ENCODE data around the gene CLDN5. TPM values are rescaled to one million over a fixed set of nuclear protein-coding genes. Genes with fewer than 3 reads are reported as not detected.

CLDN5 gene
- total and polyA plus RNA-seq, 2 of the 4 experiments (the other 2 are of a cell fraction): 0.18 to 0.21 TPM

GRCh38 chr22:19520007-19520406 lies 4.2 kb downstream of the CLDN5 start:
- Histone ChIP-seq H2BK120ac (ENCODE audit: low read depth, low read length) (no peak overlapping the region), H3K9ac (ENCODE audit: low read depth, low read length) (no peak overlapping the region), H2AFZ (replicated peaks; ENCODE audit: low read length, poor library complexity) (no peak overlapping the region), H4K20me1 (ENCODE audit: insufficient read depth, low read length) (peaks cover 4% of the 10 kb centered on the region), H3K4me1 (ENCODE audit: control insufficient read depth, insufficient read depth, low read length) (no peaks in the 10 kb centered on the region; the same call in 1 of the 2 replicates), H3K18ac (ENCODE audit: low read depth, low read length) (no peak overlapping the region), H3K36me3 (ENCODE audit: control insufficient read depth, insufficient read depth, low read length) (no peaks in the 10 kb centered on the region), H3K27ac (ENCODE audit: insufficient read depth, low read length) (no peak overlapping the region), H3K27me3 (ENCODE audit: control insufficient read depth, insufficient read depth, low read length) (peaks cover 15% of the 10 kb centered on the region), H3K79me1 (ENCODE audit: low read depth in 1 of 2, low read length in 2 of 2) (no peaks in the 10 kb centered on the region), H3K9me3 (ENCODE audit: control insufficient read depth, insufficient read depth, low read length) (no peaks in the 10 kb centered on the region), H2BK15ac (ENCODE audit: low read depth, low read length) (no peak overlapping the region), H2BK20ac (ENCODE audit: low read depth, low read length) (no peak overlapping the region), H3K56ac (ENCODE audit: extremely low read depth, insufficient read depth, low read length) (no peak overlapping the region), H2AK5ac (ENCODE audit: low read depth, low read length) (no peak overlapping the region), H3K23ac (ENCODE audit: low read depth, low read length) (no peak overlapping the region), H3K4me2 (ENCODE audit: low read depth, low read length) (no peak overlapping the region), H4K91ac (ENCODE audit: insufficient read depth, low read depth, low read length) (no peak overlapping the region), H4K5ac (ENCODE audit: low read depth, low read length) (no peak overlapping the region), H4K8ac (ENCODE audit: low read depth in 2 of 2, low read length in 2 of 2) (no peak overlapping the region), H2BK5ac (ENCODE audit: low read depth, low read length, poor library complexity, severe bottlenecking) (no peak overlapping the region), H3K9me1 (ENCODE audit: insufficient read depth, low read length) (no peaks in the 10 kb centered on the region), H3K14ac (replicated peaks; ENCODE audit: low read depth, low read length) (no peak overlapping the region), H3K4me3 (ENCODE audit: insufficient read depth, low read depth, low read length) (no peak overlapping the region), H3K4ac (ENCODE audit: low read depth, low read length) (no peak overlapping the region), H2AK9ac (replicated peaks; ENCODE audit: low read depth, low read length, poor library complexity) (no peak overlapping the region)
- BruUV-seq (replicated peaks): no TSS peak
- ChIA-PET CTCF (no interaction called here), POLR2A (ENCODE audit: unreplicated experiment) (no interaction called here)
- DNase-seq: no peak
- WGBS, 2 experiments (ENCODE audit: extremely low coverage in 2 of 2, insufficient read length in 1 of 2): 100% methylated on average over 1 of the region's 6 CpGs; no CpG with 5 or more reads in 1 of the 2 experiments
- intact Hi-C loops (cut with micrococcal nuclease) (no loop called here), in situ Hi-C loops (cut with MboI; ENCODE audit: low sequenced_read_pairs) (no loop called here), dilution Hi-C loops (cut with HindIII; ENCODE audit: low sequenced_read_pairs, unreplicated experiment) (no loop called here)
- ATAC-seq (ENCODE audit: low read depth): no peak
- TF ChIP-seq MAZ (IDR thresholded peaks at IDR 0.05; ENCODE audit: borderline replicate concordance, low read depth, low read length): no peak
- TF ChIP-seq ELK1 (IDR thresholded peaks at IDR 0.05; ENCODE audit: borderline replicate concordance, low read depth, low read length): no peak
- TF ChIP-seq FOS (IDR thresholded peaks at IDR 0.05; ENCODE audit: low read depth, low read length): no peak
- TF ChIP-seq NFE2L2 (IDR thresholded peaks at IDR 0.05; ENCODE audit: low read depth, low read length): no peak
- TF ChIP-seq CTCF (conservative IDR thresholded peaks at IDR 0.05; ENCODE audit: low read depth, low read length): no peak
- TF ChIP-seq CHD1 (IDR thresholded peaks at IDR 0.05; ENCODE audit: low read depth, low read length): no peak
- TF ChIP-seq RCOR1 (IDR thresholded peaks at IDR 0.05; ENCODE audit: insufficient replicate concordance, low read length): no peak
- no peak for TF ChIP-seq SMC3 (IDR thresholded peaks at IDR 0.05; ENCODE audit: low read depth, low read length)
- TF ChIP-seq RFX5 (IDR thresholded peaks at IDR 0.05; ENCODE audit: low read depth, low read length): no peak
- TF ChIP-seq POLR2A (IDR thresholded peaks at IDR 0.05; ENCODE audit: low read depth, low read length): no peak
- TF ChIP-seq MXI1 (IDR thresholded peaks at IDR 0.05; ENCODE audit: borderline replicate concordance, low read depth, low read length): no peak
- no peak for TF ChIP-seq MAFK (IDR thresholded peaks at IDR 0.05; ENCODE audit: low read depth, low read length)
